HCT116 (cell line): ENCODE measurements around the gene RAB30.

ENCODE experiments used
- POLR2A ChIP-seq: IDR thresholded peaks from 2 replicates; pipeline ENCODE4 v1.7.0; 2011; ENCODE audit warnings: borderline replicate concordance; ENCODE audit not compliant: insufficient read depth, insufficient read length; ENCODE audit errors: extremely low read depth
- POLR2AphosphoS5 ChIP-seq: IDR thresholded peaks from 2 replicates; pipeline ENCODE4 v1.6.1; 2011; ENCODE audit warnings: mild to moderate bottlenecking, low read depth, low read length, moderate library complexity
- TF ChIP-seq, protein P1 (sequence below), 3 experiments: fragments of 200-600 bp in 1 of 3; sonication (generic) in 1 of 3; IDR thresholded peaks in 2 of 3; conservative IDR thresholded peaks in 1 of 3; 2 replicates each; pipeline ENCODE4 v1.5.1; 2012 to 2017; ENCODE audit warnings: low read depth in 2 of 3, low read length in 2 of 3, antibody characterized with exemption in 1 of 3, borderline replicate concordance in 1 of 3, control low read depth in 1 of 3, mild to moderate bottlenecking in 1 of 3, mixed read lengths in 1 of 3, mixed run types in 1 of 3, moderate library complexity in 1 of 3; ENCODE audit not compliant: insufficient read depth in 1 of 3

DNA sequence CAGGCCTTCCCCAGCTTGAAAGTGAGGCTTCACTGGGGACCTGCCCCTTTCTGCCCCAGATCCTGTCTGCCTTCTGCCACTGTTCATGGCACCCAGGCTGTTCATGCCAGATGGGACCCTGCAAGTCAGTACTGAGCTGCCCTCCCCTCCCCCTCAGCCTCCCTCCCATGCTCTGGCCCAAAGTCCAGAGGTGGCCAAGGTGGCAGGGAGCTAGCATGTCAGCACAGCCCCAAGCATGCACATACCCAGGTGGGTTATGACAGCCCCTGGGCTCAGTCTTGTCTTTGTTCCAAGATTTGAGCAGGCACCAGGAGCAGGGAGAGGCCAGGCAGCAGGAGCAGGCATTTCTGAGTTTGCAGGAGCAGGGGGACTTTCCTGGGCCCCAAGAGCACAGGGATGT is 126.0 kb downstream of the RAB30 start:
- TF ChIP-seq, protein P1, sequence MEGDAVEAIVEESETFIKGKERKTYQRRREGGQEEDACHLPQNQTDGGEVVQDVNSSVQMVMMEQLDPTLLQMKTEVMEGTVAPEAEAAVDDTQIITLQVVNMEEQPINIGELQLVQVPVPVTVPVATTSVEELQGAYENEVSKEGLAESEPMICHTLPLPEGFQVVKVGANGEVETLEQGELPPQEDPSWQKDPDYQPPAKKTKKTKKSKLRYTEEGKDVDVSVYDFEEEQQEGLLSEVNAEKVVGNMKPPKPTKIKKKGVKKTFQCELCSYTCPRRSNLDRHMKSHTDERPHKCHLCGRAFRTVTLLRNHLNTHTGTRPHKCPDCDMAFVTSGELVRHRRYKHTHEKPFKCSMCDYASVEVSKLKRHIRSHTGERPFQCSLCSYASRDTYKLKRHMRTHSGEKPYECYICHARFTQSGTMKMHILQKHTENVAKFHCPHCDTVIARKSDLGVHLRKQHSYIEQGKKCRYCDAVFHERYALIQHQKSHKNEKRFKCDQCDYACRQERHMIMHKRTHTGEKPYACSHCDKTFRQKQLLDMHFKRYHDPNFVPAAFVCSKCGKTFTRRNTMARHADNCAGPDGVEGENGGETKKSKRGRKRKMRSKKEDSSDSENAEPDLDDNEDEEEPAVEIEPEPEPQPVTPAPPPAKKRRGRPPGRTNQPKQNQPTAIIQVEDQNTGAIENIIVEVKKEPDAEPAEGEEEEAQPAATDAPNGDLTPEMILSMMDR (IDR thresholded peaks at IDR 0.05 in 2 of 3, conservative IDR thresholded peaks at IDR 0.05 in 1 of 3; ENCODE audit: borderline replicate concordance in 1 of 3, insufficient read depth in 1 of 3, low read depth in 2 of 3, low read length in 2 of 3), result no peak
- TF ChIP-seq POLR2AphosphoS5, result no peak
- TF ChIP-seq POLR2A, result no peak
